ENCODE data around the gene ADH6.
"Not testable (repeated sequence)": the region's sequence is repeated elsewhere in the genome, so short reads cannot be mapped to it uniquely, and the experiment has no call there.

The ADH6 gene

GRCh38 chr4:99219072-99219471, at the start of gene ADH6:
Gene ADH6, minus strand, starts transcription at chr4:99219246. Its CDS starts 94 bp downstream, at chr4:99219152.
- DNase-seq (ENCODE audit: low spot score) = no peak

GRCh38 chr4:99264927-99265326, 45.9 kb upstream of the ADH6 start:
- no peak for TF ChIP-seq CTCF (IDR thresholded peaks at IDR 0.05; ENCODE audit: extremely low read depth, missing control alignments)
- DNase-seq (ENCODE audit: low spot score) = no peak

More at GRCh38 chr4:99219072-99219471, at the start of gene ADH6:
- TF ChIP-seq CTCF (IDR thresholded peaks at IDR 0.05; ENCODE audit: extremely low read depth, missing control alignments) = no peak

GRCh38 chr4:99252746-99253145, 33.7 kb upstream of the ADH6 start:
- TF ChIP-seq CTCF (IDR thresholded peaks at IDR 0.05; ENCODE audit: extremely low read depth, missing control alignments) = no peak
- DNase-seq (ENCODE audit: low spot score) = no peak

- no peak for TF ChIP-seq CTCF (IDR thresholded peaks at IDR 0.05; ENCODE audit: extremely low read depth, missing control alignments)
- no peak for DNase-seq (ENCODE audit: low spot score)
Observed at GRCh38 chr4:99248714-99249113, 29.7 kb upstream of the ADH6 start.

GRCh38 chr4:99235955-99236354, 16.9 kb upstream of the ADH6 start:
- no peak for DNase-seq (ENCODE audit: low spot score)
- TF ChIP-seq CTCF (IDR thresholded peaks at IDR 0.05; ENCODE audit: extremely low read depth, missing control alignments) = no peak

GRCh38 chr4:99234331-99235010, 15.4 kb upstream of the ADH6 start:
- DNase-seq (ENCODE audit: low spot score) = no peak
- TF ChIP-seq CTCF (IDR thresholded peaks at IDR 0.05; ENCODE audit: extremely low read depth, missing control alignments) = no peak

- DNase-seq (ENCODE audit: low spot score) = not testable (repeated sequence)
Observed at GRCh38 chr4:99233397-99233796, 14.4 kb upstream of the ADH6 start.

GRCh38 chr4:99228706-99229105, 9.7 kb upstream of the ADH6 start:
- not testable (repeated sequence) for DNase-seq (ENCODE audit: low spot score)

- not testable (repeated sequence) for DNase-seq (ENCODE audit: low spot score)
Observed at GRCh38 chr4:99227646-99228045, 8.6 kb upstream of the ADH6 start.

Data from GM20000 (cell line).